Lung (tissue), 12 donors: ENCODE measurements around the gene CCDC149. TPM values are rescaled to one million over a fixed set of nuclear protein-coding genes. Genes with fewer than 3 reads are reported as not detected.

Experiments
- ATAC-seq: fragments of 200-7000 bp; cut with Tn5 transposase; one replicate; pipeline ENCODE4 v1.9.1; 2020; ENCODE audit warnings: moderate number of reproducible peaks; ENCODE audit not compliant: insufficient read depth, low FRiP score
- DNase-seq, 3 donors: peaks; one replicate each; pipeline ENCODE4 v3.0.0-alpha.2; 2013 to 2017
- H3K27ac ChIP-seq, 2 donors: one replicate each; pipeline ENCODE4 v1.5.1; 2013; ENCODE audit warnings: mild to moderate bottlenecking in 2 of 2, moderate library complexity in 2 of 2, control low read depth in 1 of 2, inconsistent platforms in 1 of 2, low read depth in 1 of 2, low read length in 1 of 2
- H3K27me3 ChIP-seq, 3 donors: one replicate each; pipeline ENCODE4 v1.5.1; 2013; ENCODE audit warnings: low read length in 2 of 3; ENCODE audit not compliant: control insufficient read depth in 3 of 3, insufficient read depth in 3 of 3
- H3K36me3 ChIP-seq, 4 donors: one replicate each; pipeline ENCODE4 v1.5.1; 2013; ENCODE audit warnings: low read length in 4 of 4, mild to moderate bottlenecking in 1 of 4, moderate library complexity in 1 of 4; ENCODE audit not compliant: control insufficient read depth in 4 of 4, insufficient read depth in 4 of 4
- H3K4me1 ChIP-seq, 5 donors: one replicate each; pipeline ENCODE4 v1.5.1; 2013; ENCODE audit warnings: low read length in 5 of 5, mild to moderate bottlenecking in 2 of 5, moderate library complexity in 1 of 5; ENCODE audit not compliant: control insufficient read depth in 5 of 5, insufficient read depth in 5 of 5
- H3K4me3 ChIP-seq: one replicate; pipeline ENCODE4 v1.5.1; 2013; ENCODE audit warnings: mild to moderate bottlenecking, control low read depth, moderate library complexity
- H3K9ac ChIP-seq, 2 donors: one replicate each; pipeline ENCODE4 v1.5.1; 2013; ENCODE audit warnings: low read length in 2 of 2, control low read depth in 1 of 2; ENCODE audit not compliant: insufficient read depth in 1 of 2
- H3K9me3 ChIP-seq, 4 donors: one replicate each; pipeline ENCODE4 v1.5.1; 2013; ENCODE audit warnings: low read length in 3 of 4, mild to moderate bottlenecking in 1 of 4, moderate library complexity in 1 of 4; ENCODE audit not compliant: control insufficient read depth in 4 of 4, insufficient read depth in 3 of 4
- WGBS, 2 donors: extraction: QIAGEN DNeasy Blood & Tissue Kit; methylation state at CpG; one replicate each; pipeline ENCODE4 v1.1.7; 2013; 5-methylcytosine and 5-hydroxymethylcytosine counted together
- polyA plus RNA-seq, 2 donors: library from polyadenylated mRNA; stranded (reverse); fragments of 200-250 nt; gene quantifications; one replicate each; pipeline ENCODE4 v1.2.1, GENCODE V29; 2013
- total RNA-seq, 2 donors: library from RNA; depleted of rRNA in 1 of 2; stranded (reverse); fragments of >200 nt in 1 of 2; gene quantifications; one replicate each; pipeline ENCODE4 v1.2.1, GENCODE V29; 2014 to 2021
- TF ChIP-seq, protein P1 (sequence below): IDR thresholded peaks from 2 replicates; pipeline ENCODE4 v1.5.1; 2012; ENCODE audit warnings: mild to moderate bottlenecking; ENCODE audit errors: control extremely low read depth, extremely low read depth
- donor health status: control.
- donor health status: control.
- donor health status: Bipolar disorder and iron deficiency.
- donor health status: healthy.
- donor health status: DM: yes; HTN: yes; CAD: no.

The CCDC149 gene
- total and polyA plus RNA-seq, 4 donors: 8.6 to 21.4 (median 17.1) TPM

DNA sequence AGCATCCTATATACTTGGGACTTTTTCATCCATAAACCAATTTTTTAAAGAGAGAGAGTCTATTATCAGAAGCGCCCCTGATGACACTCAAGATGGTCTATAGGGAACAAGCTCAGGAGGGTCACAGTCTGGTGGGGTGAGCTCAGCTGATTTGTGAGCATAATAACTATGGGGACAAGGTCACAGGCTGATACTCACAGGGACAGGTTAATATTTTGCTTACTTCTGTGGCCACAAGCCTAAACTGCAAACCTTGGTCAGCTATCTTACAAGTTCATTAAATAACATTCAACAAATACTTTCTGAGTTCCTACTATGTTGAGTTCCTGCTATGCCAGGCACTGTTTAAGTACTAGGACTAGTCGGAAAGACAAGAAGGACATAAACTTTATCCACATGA is 10.2 kb upstream of the CCDC149 start:
- Histone ChIP-seq H3K27ac (no peak overlapping the region), H3K36me3 (no peaks in the 10 kb centered on the region), H3K9ac (no peak overlapping the region), H3K4me1 (no peaks in the 10 kb centered on the region), H3K9me3 (peaks cover 0 to 5% (median 2%) of the 10 kb centered on the region in 4 donors), H3K4me3 (no peak overlapping the region), H3K27me3 (no peaks in the 10 kb centered on the region)
- ATAC-seq (no peak), DNase-seq (no peak)
- TF ChIP-seq, protein P1, sequence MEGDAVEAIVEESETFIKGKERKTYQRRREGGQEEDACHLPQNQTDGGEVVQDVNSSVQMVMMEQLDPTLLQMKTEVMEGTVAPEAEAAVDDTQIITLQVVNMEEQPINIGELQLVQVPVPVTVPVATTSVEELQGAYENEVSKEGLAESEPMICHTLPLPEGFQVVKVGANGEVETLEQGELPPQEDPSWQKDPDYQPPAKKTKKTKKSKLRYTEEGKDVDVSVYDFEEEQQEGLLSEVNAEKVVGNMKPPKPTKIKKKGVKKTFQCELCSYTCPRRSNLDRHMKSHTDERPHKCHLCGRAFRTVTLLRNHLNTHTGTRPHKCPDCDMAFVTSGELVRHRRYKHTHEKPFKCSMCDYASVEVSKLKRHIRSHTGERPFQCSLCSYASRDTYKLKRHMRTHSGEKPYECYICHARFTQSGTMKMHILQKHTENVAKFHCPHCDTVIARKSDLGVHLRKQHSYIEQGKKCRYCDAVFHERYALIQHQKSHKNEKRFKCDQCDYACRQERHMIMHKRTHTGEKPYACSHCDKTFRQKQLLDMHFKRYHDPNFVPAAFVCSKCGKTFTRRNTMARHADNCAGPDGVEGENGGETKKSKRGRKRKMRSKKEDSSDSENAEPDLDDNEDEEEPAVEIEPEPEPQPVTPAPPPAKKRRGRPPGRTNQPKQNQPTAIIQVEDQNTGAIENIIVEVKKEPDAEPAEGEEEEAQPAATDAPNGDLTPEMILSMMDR: no peak
- WGBS, 2 donors: 93 to 97% methylated on average over 2 of the region's 2 CpGs

DNA sequence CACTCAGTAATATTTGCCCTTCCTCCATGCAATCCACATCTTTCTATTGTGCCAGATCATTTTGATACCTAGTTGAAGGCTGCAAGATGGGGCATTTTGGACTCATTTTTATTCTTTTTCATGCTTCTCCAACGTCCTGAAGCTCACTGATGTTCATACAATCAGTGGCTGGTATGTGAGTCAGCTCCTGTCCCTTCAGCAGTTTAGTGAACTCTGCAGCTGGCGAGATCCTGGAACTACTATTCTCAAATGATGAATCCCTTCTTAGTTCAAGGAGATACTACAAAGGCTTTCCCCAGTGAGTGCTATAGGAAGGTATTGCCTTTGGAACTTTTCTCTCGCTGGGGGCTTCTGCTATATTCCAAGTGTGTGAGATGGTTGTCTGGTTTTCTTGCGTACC is 9.6 kb upstream of the CCDC149 start:
- H3K27ac ChIP-seq: no peak overlapping the region
- no peaks in the 10 kb centered on the region for H3K36me3 ChIP-seq
- H3K9me3 ChIP-seq: peaks cover 0 to 5% (median 2%) of the 10 kb centered on the region in 4 donors
- DNase-seq (no peak), ATAC-seq (no peak)
- H3K4me3 ChIP-seq: no peak overlapping the region
- TF ChIP-seq, protein P1: no peak
- no peaks in the 10 kb centered on the region for H3K27me3 ChIP-seq
- peaks cover 0 to 1% (median 0%) of the 10 kb centered on the region in 5 donors for H3K4me1 ChIP-seq
- 70 to 76% methylated on average over 4 of the region's 4 CpGs for WGBS, 2 donors
- no peak overlapping the region for H3K9ac ChIP-seq

DNA sequence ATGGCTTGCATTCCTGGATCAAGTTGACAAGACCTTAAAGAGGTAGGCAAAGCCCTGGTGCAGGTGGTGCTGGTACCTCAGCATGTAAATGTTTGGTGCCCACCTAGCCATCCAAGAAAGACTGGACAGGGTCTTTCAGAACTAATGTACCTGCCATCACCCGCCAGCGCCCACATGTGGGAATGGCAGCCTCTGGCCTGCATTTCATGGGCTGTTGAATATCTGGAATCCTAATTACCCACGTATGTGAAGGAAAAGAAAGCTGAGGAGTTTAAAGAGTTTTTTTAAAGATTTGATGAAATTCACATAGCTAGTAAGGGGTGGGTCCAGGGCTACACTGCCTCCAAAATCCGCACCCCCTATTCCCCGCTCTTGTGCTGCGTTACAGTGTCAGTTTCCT is 8.6 kb upstream of the CCDC149 start:
- Histone ChIP-seq H3K4me1 (peaks cover 0 to 10% (median 0%) of the 10 kb centered on the region in 5 donors), H3K9ac (no peak overlapping the region), H3K9me3 (peaks cover 0 to 5% (median 2%) of the 10 kb centered on the region in 4 donors), H3K27me3 (no peaks in the 10 kb centered on the region), H3K27ac (no peak overlapping the region), H3K36me3 (no peaks in the 10 kb centered on the region), H3K4me3 (no peak overlapping the region)
- DNase-seq (no peak), ATAC-seq (no peak)
- WGBS, 2 donors: 87% methylated on average over 6 of the region's 6 CpGs
- TF ChIP-seq, protein P1: no peak

DNA sequence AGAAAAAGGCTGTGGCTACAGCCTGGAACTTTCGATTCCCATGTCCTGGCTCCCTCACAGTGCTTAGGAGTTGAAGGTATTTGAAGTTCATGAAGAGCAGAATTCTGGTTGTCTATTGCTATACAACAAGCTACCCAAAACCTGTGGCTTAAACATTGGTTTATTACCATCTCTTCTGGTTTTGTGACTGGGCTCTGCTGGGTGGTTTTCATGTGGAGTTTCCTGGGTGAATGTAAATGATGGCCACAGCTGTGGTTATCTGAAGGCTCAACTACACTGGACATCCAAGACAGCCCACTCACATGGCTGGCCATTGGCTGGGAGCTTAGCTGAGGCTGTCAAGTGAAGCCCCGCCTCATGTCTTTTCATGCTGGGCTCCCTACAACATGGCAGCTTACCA is 7.2 kb upstream of the CCDC149 start:
- H3K4me3 ChIP-seq: no peak overlapping the region
- no peak overlapping the region for H3K27ac ChIP-seq
- 95 to 96% methylated on average over 2 of the region's 2 CpGs for WGBS, 2 donors
- H3K27me3 ChIP-seq: no peaks in the 10 kb centered on the region
- peaks cover 0 to 6% (median 3%) of the 10 kb centered on the region in 4 donors for H3K9me3 ChIP-seq
- peaks cover 0 to 18% (median 0%) of the 10 kb centered on the region in 5 donors for H3K4me1 ChIP-seq
- no peak for ATAC-seq
- H3K36me3 ChIP-seq: no peaks in the 10 kb centered on the region
- no peak overlapping the region for H3K9ac ChIP-seq
- no peak for DNase-seq
- TF ChIP-seq, protein P1: no peak
